Hepatocyte (in vitro differentiated cells): ENCODE measurements around the gene ARHGEF12. TPM values are rescaled to one million over a fixed set of nuclear protein-coding genes. Genes with fewer than 3 reads are reported as not detected.

Source experiments
- DNase-seq: peaks from one replicate; pipeline ENCODE4 v3.0.0-alpha.2; 2016; ENCODE audit warnings: low spot score
- H2AFZ ChIP-seq: fragments of 200-600 bp; sonication (generic); 2 replicates; pipeline ENCODE4 v1.6.0; 2016; ENCODE audit warnings: antibody characterized with exemption, mild to moderate bottlenecking
- H3K27ac ChIP-seq: fragments of 200-600 bp; sonication (generic); 2 replicates; pipeline ENCODE4 v1.5.1; 2016; ENCODE audit warnings: mild to moderate bottlenecking
- H3K27me3 ChIP-seq: fragments of 200-600 bp; sonication (generic); 2 replicates; pipeline ENCODE4 v1.6.1; 2016
- H3K36me3 ChIP-seq: fragments of 200-600 bp; sonication (generic); replicated peaks from 2 replicates; pipeline ENCODE4 v1.5.1; 2016; ENCODE audit warnings: low read depth; ENCODE audit not compliant: insufficient read depth
- H3K4me1 ChIP-seq: fragments of 200-600 bp; sonication (generic); 2 replicates; pipeline ENCODE4 v1.5.1; 2016; ENCODE audit warnings: mild to moderate bottlenecking, moderate library complexity; ENCODE audit not compliant: insufficient read depth
- H3K4me2 ChIP-seq: fragments of 200-600 bp; sonication (generic); 2 replicates; pipeline ENCODE4 v1.6.0; 2016
- H3K4me3 ChIP-seq: fragments of 200-600 bp; sonication (generic); 2 replicates; pipeline ENCODE4 v1.5.1; 2016; ENCODE audit warnings: mild to moderate bottlenecking
- H3K79me2 ChIP-seq: fragments of 200-600 bp; sonication (generic); 2 replicates; pipeline ENCODE4 v1.6.0; 2017; ENCODE audit warnings: mild to moderate bottlenecking
- H3K9me2 ChIP-seq: fragments of 200-600 bp; sonication (generic); replicated peaks from 2 replicates; pipeline ENCODE4 v1.6.0; 2017; ENCODE audit warnings: mild to moderate bottlenecking; ENCODE audit not compliant: insufficient read depth
- H3K9me3 ChIP-seq: fragments of 200-600 bp; sonication (generic); 2 replicates; pipeline ENCODE4 v1.5.1; 2016; ENCODE audit warnings: low read depth, mild to moderate bottlenecking
- H4K20me1 ChIP-seq: fragments of 200-600 bp; sonication (generic); 2 replicates; pipeline ENCODE4 v1.6.0; 2016; ENCODE audit warnings: mild to moderate bottlenecking; ENCODE audit not compliant: insufficient read depth, poor library complexity, severe bottlenecking
- CTCF ChIP-seq: fragments of 200-600 bp; sonication (generic); IDR thresholded peaks from 2 replicates; pipeline ENCODE4 v1.5.1; 2016; ENCODE audit warnings: antibody characterized with exemption, mild to moderate bottlenecking; ENCODE audit not compliant: poor library complexity
- EZH2 ChIP-seq: fragments of 200-600 bp; sonication (generic); IDR thresholded peaks from 2 replicates; pipeline ENCODE4 v1.6.1; 2016; ENCODE audit warnings: antibody characterized with exemption, mild to moderate bottlenecking, borderline replicate concordance
- EZH2phosphoT487 ChIP-seq: fragments of 200-600 bp; sonication (generic); IDR thresholded peaks from one replicate; pipeline ENCODE4 v1.6.1; 2018; ENCODE audit warnings: antibody characterized with exemption, mild to moderate bottlenecking, low read depth, moderate library complexity; ENCODE audit not compliant: unreplicated experiment, severe bottlenecking
- WGBS: methylation state at CpG from one replicate; pipeline ENCODE4 v1.1.6; 2016; ENCODE audit warnings: low lambda C conversion rate; ENCODE audit errors: missing lambda C conversion rate; 5-methylcytosine and 5-hydroxymethylcytosine counted together
- polyA plus RNA-seq: library from polyadenylated mRNA; unstranded; fragments of >200 nt; fragmentation: Nextera tagmentation; extraction: Ambion mirVana; gene quantifications from 2 replicates; pipeline ENCODE4 v1.2.1, GENCODE V29; 2016
- total RNA-seq: library from RNA; depleted of rRNA; stranded (reverse); fragments of >200 nt; gene quantifications from 2 replicates; pipeline ENCODE4 v1.2.3, GENCODE V29; 2014

Gene ARHGEF12
- total and polyA plus RNA-seq, 2 experiments from 2014 or later, result 21.2 to 75.1 TPM

GRCh38 chr11:120352405-120352804, 16.2 kb downstream of the ARHGEF12 start:
- H3K79me2 ChIP-seq, result peaks cover 95% of the 10 kb centered on the region
- peak; percentile 36 for DNase-seq
- H3K4me2 ChIP-seq, result no peak overlapping the region
- no peak overlapping the region for H2AFZ ChIP-seq
- H3K27ac ChIP-seq, result peak overlapping the region; percentile 25
- no peaks in the 10 kb centered on the region for H3K9me2 ChIP-seq
- H3K27me3 ChIP-seq, result no peaks in the 10 kb centered on the region
- H3K9me3 ChIP-seq, result no peaks in the 10 kb centered on the region
- no peak overlapping the region for H3K4me3 ChIP-seq
- WGBS, result 43% methylated on average over 6 of the region's 6 CpGs
- peaks cover 23% of the 10 kb centered on the region for H3K4me1 ChIP-seq
- H4K20me1 ChIP-seq, result peaks cover 71% of the 10 kb centered on the region
- H3K36me3 ChIP-seq, result no peaks in the 10 kb centered on the region
- no peak for TF ChIP-seq EZH2phosphoT487
- TF ChIP-seq CTCF, result no peak
- no peak for TF ChIP-seq EZH2

DNA sequence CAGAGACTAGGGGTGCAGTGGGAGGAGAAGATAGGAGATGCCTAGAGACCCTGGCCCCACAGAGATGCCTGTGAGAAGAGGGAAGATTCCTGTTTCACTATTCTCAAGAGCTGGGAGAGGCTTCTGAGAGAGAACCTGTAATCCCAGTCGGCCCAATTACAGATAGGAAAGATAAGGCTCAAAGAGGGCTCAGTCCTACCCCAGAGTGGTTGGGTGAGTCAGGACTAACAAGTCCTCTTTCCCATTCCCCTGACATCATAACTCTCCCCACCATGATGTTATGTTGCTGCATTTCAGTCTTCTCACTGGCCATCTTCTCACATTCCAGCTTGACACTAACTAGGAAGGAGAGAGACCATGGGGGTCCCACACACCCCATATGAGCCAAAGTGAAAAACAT, 17.9 kb downstream of the ARHGEF12 start:
- Histone ChIP-seq H3K4me2 (no peak overlapping the region), H3K9me3 (no peaks in the 10 kb centered on the region), H3K9me2 (no peaks in the 10 kb centered on the region), H3K27ac (no peak overlapping the region), H3K4me3 (no peak overlapping the region), H3K27me3 (no peaks in the 10 kb centered on the region), H4K20me1 (peaks cover 68% of the 10 kb centered on the region), H2AFZ (no peak overlapping the region), H3K36me3 (no peaks in the 10 kb centered on the region), H3K4me1 (peaks cover 19% of the 10 kb centered on the region), H3K79me2 (peaks cover 95% of the 10 kb centered on the region)
- DNase-seq, result no peak
- WGBS, result 0% methylated on average over 1 of the region's 1 CpG
- no peak for TF ChIP-seq EZH2phosphoT487
- TF ChIP-seq CTCF, result no peak
- TF ChIP-seq EZH2, result no peak

- TF ChIP-seq EZH2 (no peak), CTCF (no peak), EZH2phosphoT487 (no peak)
- WGBS, result 43% methylated on average over 6 of the region's 6 CpGs
- H4K20me1 ChIP-seq, result peaks cover 68% of the 10 kb centered on the region
- H3K9me2 ChIP-seq, result no peaks in the 10 kb centered on the region
- no peak for DNase-seq
- H2AFZ ChIP-seq, result no peak overlapping the region
- peaks cover 95% of the 10 kb centered on the region for H3K79me2 ChIP-seq
- H3K4me2 ChIP-seq, result peak overlapping the region; percentile 21
- H3K4me3 ChIP-seq, result no peak overlapping the region
- no peak overlapping the region for H3K27ac ChIP-seq
- no peaks in the 10 kb centered on the region for H3K36me3 ChIP-seq
- H3K4me1 ChIP-seq, result peaks cover 19% of the 10 kb centered on the region
- no peaks in the 10 kb centered on the region for H3K9me3 ChIP-seq
- H3K27me3 ChIP-seq, result no peaks in the 10 kb centered on the region
These were observed 18.6 kb downstream of the ARHGEF12 start for GRCh38 chr11:120354779-120355178.

DNA sequence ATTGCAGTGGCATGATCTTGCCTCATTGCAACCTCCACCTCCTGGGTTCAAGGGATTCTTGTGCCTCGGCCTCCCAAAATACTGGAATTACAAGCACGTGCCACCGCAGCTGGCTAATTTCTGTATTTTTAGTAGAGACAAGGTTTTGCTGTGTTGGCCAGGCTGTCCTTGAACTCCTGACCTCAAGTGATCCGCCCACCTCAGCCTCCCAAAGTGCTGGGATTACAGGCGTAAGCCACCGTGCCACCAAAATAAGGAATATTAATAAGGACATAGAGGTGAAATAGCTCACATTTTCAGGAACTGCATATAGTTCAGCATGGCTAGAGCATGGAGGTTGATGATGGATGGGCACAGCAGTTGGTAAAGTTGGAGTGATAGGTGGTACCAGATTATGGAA, 21.4 kb downstream of the ARHGEF12 start:
- H4K20me1 ChIP-seq, result peaks cover 75% of the 10 kb centered on the region
- WGBS, result 98% methylated on average over 6 of the region's 6 CpGs
- no peak overlapping the region for H2AFZ ChIP-seq
- DNase-seq, result no peak
- no peaks in the 10 kb centered on the region for H3K9me2 ChIP-seq
- no peaks in the 10 kb centered on the region for H3K27me3 ChIP-seq
- H3K4me2 ChIP-seq, result no peak overlapping the region
- no peak overlapping the region for H3K27ac ChIP-seq
- TF ChIP-seq EZH2phosphoT487 (no peak), EZH2 (no peak), CTCF (no peak)
- H3K36me3 ChIP-seq, result no peaks in the 10 kb centered on the region
- H3K79me2 ChIP-seq, result peaks cover 98% of the 10 kb centered on the region
- no peak overlapping the region for H3K4me3 ChIP-seq
- H3K9me3 ChIP-seq, result no peaks in the 10 kb centered on the region
- H3K4me1 ChIP-seq, result peaks cover 19% of the 10 kb centered on the region
